AG08395 (cell line): ENCODE data around the gene NME8.
A peak's percentile ranks its signal among the peaks of the same experiment; 100 is the strongest.
"Not testable (repeated sequence)": the region's sequence is repeated elsewhere in the genome, so short reads cannot be mapped to it uniquely, and the experiment has no call there.

ENCODE experiments used
- DNase-seq: peaks from one replicate; pipeline ENCODE4 v3.0.0; 2012; ENCODE audit warnings: mixed read lengths, low spot score

Gene NME8

DNA sequence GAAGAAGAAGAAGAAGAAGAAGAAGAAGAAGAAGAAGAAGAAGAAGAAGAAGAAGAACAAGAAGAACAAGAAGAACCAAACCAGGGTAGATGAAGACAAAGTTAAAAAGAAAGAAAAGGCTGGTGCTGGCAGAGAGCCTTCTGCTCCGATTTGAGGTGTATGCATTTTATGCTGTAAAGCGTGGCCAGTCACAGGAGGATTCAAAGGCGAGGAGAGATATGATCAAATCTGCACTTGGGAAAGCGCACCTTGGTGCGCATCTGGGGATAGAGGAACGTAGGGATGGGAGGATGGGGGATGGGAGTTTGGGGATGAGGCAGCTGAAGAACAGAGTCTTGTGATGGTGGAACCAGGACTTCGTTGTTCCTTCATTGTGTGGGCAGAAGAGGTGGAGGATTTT, at the start of gene NME8:
NME8 (plus strand) TSS at position 301 of the 400 bp plus-strand sequence. CDS start 1,670 bp downstream, outside the sequence.
- DNase-seq: no peak

DNA sequence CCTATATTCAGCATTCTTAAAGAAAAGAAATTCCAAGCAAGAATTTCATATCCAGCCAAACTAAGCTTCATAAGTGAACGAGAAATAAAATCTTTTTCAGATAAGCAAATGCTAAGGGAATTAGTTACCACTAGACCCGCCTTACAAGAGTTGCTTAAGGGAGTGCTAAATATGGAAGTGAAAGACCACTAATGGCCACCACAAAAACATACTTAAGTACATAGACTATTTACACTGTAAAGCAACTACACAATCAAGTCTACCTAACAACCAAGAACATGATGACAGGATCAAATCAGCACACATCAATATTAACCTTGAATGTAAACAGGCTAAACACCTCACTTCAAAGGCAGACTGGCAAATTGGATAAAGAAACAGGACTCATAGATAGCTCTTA, 42.2 kb upstream of the NME8 start:
- DNase-seq: no peak

GRCh38 chr7:37812161-37812580, 36.2 kb upstream of the NME8 start:
- DNase-seq: not testable (repeated sequence)

GRCh38 chr7:37815671-37816371, 32.6 kb upstream of the NME8 start:
- no peak for DNase-seq

GRCh38 chr7:37816922-37817590, 31.3 kb upstream of the NME8 start:
- no peak for DNase-seq

- no peak for DNase-seq
Observed at GRCh38 chr7:37817591-37817960, 30.8 kb upstream of the NME8 start.

DNA sequence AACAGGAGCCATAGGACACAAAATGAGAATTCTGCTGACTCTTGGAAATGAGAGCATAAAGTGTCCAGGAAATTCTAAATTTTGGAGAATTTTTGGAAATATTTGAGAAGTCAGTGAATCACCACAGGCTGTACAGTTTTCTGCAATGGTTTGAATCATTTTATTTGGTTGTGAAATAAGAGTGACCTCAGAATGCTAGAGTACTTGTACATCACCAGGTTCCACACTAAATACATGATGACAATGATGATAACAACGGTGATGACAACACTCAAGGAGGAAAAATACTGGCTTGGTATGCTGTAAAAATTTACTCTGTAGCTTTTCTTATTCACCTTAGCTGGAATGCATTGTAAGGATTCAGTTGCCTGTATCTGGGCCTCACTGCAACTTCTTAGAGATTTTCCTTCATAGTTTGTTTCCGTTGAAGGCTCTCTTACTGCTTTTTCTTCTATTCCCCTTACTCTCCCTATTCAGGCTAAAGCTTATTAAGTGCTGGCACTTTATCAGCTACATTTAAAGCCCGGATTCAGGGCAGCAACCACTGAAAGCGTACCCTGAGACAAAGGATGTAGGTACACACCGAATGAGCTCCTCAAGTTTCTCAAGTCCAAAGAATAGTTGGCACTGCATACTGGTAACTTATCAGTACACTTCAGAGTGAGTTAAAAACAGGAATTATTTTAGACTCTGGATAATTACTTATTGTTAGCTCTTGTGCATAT, 30.2 kb upstream of the NME8 start:
- DNase-seq: no peak

- DNase-seq: no peak
Observed at GRCh38 chr7:37820708-37821468, 27.5 kb upstream of the NME8 start.

DNA sequence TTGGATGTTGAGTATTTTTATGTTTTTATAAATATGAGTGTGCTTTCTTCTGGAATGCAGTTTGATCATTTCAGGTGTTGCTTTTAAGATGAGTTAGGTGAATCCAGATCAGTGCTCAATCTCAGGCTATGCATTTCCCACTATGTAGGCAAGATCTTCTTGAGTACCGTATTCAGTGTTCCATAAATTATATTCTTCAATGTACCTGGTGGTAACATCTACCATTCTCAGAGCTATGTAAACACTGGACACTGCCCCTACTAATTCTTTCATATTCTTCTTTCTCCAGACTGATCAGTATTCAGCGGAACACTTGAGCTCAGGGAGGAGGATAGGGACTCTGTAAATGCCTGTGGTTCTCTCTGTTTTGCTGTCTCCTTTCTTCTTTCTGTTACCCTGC, 25.5 kb upstream of the NME8 start:
- DNase-seq: no peak

GRCh38 chr7:37823557-37823956, 24.8 kb upstream of the NME8 start:
- no peak for DNase-seq

DNA sequence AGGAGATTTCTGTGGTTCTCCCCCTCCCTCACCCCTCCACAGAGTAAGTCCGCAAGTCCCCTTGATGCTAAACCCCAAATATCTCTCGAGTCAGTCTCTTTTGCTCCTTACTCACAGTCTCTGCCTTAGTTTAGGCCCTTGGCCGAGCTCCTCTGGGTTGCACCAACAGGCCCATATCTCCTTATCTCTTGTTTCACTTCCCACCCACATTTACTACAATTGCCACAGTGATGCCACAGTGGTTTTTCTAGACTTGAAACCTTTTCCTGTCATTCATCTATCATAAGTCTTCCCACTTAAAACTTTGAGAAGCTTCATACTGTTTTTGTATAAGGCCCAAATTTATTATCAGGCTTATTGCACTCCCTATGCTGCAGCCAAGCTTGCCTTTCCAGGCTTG, 23.4 kb upstream of the NME8 start:
- DNase-seq: no peak

GRCh38 chr7:37826825-37827224, 21.6 kb upstream of the NME8 start:
- DNase-seq: no peak

DNA sequence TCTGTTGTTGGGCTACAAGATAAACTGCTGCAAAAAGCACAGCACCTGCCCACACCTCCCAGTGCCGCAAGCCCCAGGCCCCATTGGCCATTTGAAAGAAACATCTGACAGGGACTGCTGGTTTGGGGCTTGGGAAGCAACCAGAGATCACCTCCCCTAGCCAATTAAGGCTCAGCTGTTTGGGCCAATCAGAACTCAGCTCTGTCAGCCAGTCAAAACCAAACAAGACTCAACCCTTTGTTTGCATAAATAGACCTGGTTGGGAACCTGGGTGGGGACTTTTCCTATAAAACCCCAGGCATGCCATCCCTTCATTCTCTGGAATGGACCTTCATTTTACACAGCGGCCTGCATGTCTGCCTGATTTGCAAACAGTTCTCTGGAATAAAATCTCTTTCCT, 17.2 kb upstream of the NME8 start:
- DNase-seq: no peak

DNA sequence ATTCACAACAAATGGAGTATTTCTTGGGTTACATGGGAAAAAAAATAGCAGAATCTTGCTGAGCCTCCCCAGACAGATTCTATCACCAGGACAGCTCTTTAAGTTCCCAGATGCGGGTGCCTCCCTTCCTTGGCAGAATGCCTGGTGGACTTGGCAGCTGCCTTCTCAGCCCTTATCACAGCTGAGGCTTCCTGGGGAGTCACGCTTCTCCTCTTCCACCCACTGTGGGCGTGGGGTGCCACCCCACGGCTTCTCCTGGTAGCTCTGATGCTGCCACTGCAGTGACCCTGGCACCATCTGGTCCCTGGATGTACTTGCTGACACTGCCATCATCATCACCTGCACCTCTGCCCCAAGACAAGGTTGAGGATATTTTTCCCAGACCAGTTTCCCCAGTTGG, 16.2 kb upstream of the NME8 start:
- DNase-seq: peak; percentile 13

GRCh38 chr7:37833107-37833817, 15.1 kb upstream of the NME8 start:
- peak; percentile 64 for DNase-seq

DNA sequence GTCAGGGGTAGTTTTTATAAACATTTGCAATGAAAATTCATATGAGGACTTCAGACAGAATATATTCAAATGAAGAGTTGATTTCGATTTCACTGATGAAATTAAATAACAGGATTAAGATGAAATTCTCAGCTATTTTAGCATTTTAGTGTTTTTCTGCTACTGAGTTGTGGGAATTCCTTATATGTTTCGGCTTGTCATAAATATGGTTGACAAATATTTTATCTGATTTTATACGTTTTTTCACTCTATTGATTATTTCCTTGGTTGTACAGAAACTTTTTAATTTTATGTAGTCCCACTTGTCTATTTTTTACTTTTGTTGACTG, 14.6 kb upstream of the NME8 start:
- DNase-seq: no peak

DNA sequence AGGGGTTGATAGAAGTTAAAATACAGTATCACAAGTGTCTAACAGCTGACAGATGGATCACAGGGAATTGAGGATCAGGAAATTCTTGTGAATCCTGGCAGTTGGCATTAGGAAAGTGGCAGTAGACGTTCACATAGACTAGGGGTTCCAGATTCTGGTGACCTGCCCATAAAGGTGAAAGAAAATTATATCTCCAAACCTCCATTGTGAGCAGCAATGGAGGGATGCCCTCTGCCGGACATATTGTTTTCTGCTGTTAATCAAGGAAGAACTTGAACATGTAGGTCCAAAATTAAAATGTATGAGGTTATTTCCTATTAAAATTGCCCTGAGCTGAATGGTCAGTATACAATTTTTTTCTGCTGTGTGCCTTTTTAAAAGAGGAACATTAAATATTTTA, 5.1 kb downstream of the NME8 start:
- DNase-seq: no peak

GRCh38 chr7:37882086-37882485, 33.7 kb downstream of the NME8 start:
- DNase-seq: no peak

GRCh38 chr7:37893359-37893758, 45.0 kb downstream of the NME8 start:
- no peak for DNase-seq

- no peak for DNase-seq
Observed at GRCh38 chr7:37894671-37895070, 46.3 kb downstream of the NME8 start.

DNA sequence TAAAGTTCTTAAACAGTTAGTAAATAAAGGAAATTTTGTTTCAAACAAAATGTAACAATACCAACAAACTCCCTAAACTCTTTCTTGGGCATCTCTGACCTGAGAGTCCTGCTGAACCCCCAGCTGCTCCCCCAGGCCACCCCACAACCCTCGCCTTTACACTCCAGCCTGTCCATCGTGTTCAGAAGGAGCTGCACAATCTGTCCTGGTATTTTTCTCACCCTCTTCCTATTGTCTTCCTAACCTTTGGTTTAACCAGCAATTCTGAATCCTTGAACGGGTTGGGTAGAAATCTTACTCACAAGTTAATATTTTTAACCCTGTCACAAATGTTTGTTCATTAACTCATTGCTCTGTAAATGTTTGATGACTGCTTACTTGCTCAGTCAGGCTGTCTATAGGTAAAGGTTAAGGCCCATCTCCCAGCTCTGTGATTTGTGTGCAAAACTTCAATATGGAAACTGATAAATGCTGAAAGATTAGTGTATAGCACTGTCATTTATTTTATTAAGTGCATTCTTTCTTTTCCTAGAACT, 51.4 kb downstream of the NME8 start:
- DNase-seq: no peak
